Heart left ventricle (tissue), 13 donors: Measurements from ENCODE around the gene RFNG.

ENCODE experiments used
- CTCF ChIP-seq, 12 donors: fragments of 200-600 bp; sonication (generic) in 4 of 12; IDR thresholded peaks; one replicate each; pipeline versions ENCODE4 v1.5.0 to v1.8.0; 2018 to 2022; ENCODE audit warnings: antibody characterized with exemption in 12 of 12, mild to moderate bottlenecking in 5 of 12
- POLR2A ChIP-seq, 2 donors: fragments of 450-650 bp; IDR thresholded peaks; one replicate each; pipeline ENCODE4 v1.6.1; 2017; ENCODE audit warnings: antibody characterized with exemption in 2 of 2, mild to moderate bottlenecking in 2 of 2, moderate library complexity in 2 of 2
- donor health status: ischemic (EF 13 %, LVEDD 7.1; RV severe dilation, severe dysfunction).
- donor health status: DM: no; HTN: yes; CAD: no.
- donor health status: DM: no; HTN: no; CAD: no.
- donor health status: ischemic (EF 25% LVEDD 6.9; RV normal size, moderate dysfunction).
- donor health status: ischemic (EF 25% LVEDD 5.7; RV mildly dilated, moderate dysfunction).
- donor health status: ischemic (EF 35%, LVEDD 5.7; RV mildly dilated, moderate dysfunction).
- donor health status: nonischemic (EF 11% LVEDD 7.7; RV severe dilation, severe dysfunction).
- donor health status: DM: yes; HTN: yes; CAD: no.
- donor health status: PGD.
- donor health status: ischemic (EF 29% LVEDD 5.4; RV normal size, mild dysfunction).
- donor health status: nonischemic (EF 23%, LVEDD 6.1; RV moderate dilation, normal function).

- TF ChIP-seq CTCF (IDR thresholded peaks at IDR 0.05) (no peak), POLR2A (IDR thresholded peaks at IDR 0.05) (no peak)
These were observed 52.7 kb downstream of the RFNG start for GRCh38 chr17:81998691-81999438.
